ENCODE data around the gene CCDC149.

Gene CCDC149

DNA sequence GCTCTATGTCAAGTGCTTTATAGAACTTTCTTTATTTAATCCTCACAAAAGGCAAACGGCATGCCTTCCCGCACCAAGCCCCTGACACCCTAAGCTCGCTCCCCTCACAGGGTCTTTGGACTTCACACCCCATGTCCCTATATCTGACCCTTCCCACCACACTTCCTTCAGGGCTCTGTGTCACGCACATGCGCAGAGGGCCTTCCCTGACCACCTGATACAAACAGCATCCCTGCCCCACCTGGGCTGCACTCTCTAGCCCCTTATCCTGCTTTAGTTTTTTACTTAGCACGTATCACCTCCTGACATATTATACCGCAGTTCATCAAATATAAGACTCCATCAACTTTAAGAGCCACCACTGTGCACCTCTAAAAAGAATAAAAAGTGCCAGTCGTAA, 67.7 kb downstream of the CCDC149 start:
- DNase-seq (ENCODE audit: low read depth in 2 of 2, low spot score in 1 of 2), result no peak

DNA sequence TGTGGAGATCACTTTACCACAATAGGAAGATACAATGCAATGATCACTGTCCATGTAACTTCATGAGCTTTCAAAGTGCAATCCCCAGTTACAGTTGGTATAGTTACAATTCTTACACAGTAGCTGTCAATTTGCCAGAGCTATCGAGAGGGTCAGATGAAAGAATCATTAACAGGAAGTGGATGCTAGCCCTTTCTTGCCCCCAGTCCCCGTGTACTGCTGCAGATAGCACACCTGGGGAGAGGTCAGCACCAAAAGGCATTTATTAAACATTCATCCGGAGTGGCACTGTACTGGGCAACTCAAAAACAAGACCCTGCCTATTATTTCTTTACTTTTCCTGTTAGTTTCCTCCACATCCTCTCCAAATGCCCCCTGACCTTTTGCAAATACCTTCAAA, 69.7 kb downstream of the CCDC149 start:
- DNase-seq (ENCODE audit: low read depth in 2 of 2, low spot score in 1 of 2), result no peak

DNA sequence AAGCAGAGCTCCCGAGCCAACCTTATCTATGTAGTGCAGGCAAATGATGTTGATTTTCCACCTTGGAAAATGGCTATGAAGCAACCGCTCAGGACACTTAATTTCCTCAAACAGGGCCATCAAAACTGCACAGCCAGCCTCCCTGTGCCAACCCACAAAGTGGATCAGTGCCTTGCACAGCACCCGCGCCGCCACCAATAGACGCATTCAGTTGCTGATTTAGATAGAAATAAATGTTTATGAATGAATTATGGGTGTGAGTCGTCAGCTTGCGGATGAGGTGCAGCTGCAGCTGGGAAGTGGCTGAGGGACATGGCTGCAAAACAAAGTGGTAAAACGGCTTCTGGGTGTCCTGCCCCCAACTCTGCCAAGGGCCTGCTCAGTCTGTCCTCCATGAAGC, 70.5 kb downstream of the CCDC149 start:
- DNase-seq (ENCODE audit: low read depth in 2 of 2, low spot score in 1 of 2), result no peak

DNA sequence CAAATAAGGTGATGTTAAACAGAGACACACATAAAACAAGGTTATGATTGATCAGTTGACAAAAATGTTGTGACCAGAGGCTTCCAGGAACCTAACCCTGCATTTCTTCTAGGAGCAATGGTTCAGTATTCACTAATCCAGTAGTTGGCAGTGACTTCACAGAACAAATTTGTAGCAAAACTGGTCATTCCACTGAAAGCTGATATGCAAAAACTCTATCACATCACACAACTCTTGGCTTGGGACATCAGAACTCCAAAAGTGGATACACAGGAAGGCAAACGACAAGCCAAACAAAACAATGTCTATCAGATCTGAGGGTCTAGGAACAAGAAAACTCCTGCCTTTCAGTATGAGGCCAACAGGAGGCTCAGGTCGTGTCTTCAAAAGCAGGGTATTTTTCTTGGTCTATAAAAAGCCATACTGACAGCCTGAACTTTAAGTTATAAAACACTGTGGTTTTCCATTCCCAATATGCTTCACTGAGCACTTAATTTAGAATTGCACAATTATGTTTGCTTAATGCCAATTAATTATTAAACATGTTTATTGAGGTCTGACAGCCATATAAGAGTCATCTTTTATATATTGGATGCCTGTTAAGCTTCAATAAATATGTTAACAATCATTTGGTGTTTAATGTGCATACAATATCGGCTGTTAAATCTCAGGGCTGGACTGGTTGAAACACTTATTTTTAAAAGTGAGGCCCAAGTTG, 71.9 kb downstream of the CCDC149 start:
- no peak for DNase-seq (ENCODE audit: low read depth in 2 of 2, low spot score in 1 of 2)

DNA sequence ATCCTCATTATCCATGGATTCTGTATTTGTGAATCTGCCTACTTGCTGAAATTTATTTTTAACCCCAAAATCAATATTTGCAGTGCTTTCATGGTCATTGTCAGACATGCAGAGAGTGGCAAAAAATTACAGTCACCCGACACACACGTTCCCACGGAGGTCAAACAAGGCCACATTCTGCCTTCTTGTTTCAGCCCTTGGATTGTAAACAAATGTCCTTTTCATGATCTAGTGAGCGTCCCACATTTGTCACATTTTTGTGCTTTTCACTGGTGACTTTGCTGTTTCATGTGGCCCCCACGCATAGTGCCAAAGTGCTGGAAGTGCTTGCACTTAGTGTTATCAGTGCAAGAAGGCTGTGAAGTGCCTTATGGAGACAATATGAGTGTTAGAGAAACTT, 72.5 kb downstream of the CCDC149 start:
- no peak for DNase-seq (ENCODE audit: low read depth in 2 of 2, low spot score in 1 of 2)

DNA sequence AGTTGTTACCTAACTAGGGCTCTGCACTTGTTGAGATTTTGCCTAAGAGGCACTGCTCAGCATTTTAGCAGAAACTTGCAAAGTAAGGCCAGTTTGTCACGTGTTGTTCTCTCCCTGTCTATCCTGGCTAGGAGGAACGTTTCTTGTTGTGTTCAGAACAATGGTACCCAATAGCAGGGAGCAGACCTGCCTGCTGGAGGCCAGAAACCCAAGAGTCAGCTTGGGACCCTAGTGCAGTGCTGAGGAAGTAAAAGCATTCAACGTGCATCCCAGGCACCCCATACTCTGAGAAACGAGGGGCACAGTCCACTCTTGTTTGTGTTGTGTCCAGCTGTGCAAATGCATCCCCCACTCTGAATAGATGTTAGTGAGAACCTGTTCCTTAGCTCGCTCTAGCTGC, 75.1 kb downstream of the CCDC149 start:
- no peak for DNase-seq (ENCODE audit: low read depth in 2 of 2, low spot score in 1 of 2)

DNA sequence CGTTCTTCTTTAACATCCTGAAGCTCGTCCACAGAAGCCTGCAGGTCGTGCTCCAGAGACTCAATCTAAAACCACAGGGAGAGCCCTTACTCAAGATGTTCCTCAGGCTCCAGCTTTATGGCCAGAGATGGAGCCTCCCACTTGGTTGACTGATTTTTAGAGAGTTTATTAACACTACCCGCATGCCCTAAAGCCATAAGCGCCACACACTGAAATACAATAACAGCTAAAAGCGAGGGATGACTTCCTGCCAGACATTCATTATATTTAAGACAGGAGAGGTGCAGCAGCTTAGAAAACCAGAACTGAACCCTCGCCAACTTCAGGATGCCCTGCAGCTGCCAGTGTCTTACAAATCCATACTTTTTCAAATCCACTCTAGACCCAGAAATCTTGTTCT, 75.5 kb downstream of the CCDC149 start:
- no peak for DNase-seq (ENCODE audit: low read depth in 2 of 2, low spot score in 1 of 2)

DNA sequence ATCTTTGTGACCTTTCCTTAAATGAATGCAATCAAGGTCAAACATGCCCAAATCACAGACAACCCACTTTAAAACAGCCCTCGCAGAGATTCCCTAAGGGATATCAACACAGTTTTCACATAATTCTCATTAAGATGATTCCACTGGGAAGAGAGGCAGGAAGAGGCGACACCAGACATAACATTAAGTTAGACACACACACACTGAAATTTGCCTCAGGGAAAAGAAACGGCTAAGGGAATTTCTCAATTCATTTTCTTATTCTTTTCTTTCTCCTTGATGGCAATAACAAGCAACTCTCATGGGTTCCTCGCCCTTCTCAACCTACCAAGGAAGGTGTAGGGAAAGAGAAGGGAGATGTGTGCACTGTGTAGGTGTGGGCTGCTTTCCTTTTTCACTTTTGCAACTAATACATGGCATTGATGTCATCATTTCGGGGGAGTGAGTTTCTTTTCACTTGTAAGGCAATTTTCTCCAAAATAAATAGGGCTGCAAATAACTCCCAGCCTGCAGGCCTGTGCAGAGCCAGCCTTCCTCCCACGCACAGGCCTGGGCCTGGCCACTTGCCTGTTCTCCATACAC, 76.1 kb downstream of the CCDC149 start:
- DNase-seq (ENCODE audit: low read depth in 2 of 2, low spot score in 1 of 2), result no peak

DNA sequence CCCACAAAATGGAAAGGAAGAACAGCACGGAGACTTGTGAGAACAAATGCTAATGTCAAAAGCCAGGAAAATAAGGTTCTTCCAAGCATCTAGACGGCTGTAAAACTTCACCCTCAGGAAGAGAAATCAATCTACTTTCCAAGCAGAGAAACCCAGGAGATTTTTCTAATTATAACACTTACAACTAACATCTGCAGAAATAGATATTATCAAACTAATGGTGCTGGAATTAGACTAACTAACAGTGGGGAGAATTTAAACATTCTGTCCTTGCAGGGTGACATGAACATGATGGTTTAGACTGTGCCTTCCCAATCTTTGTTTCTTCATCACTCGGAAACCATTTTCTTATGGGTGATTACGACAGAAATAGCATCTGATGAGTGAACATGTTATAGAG, 77.1 kb downstream of the CCDC149 start:
- DNase-seq (ENCODE audit: low read depth in 2 of 2, low spot score in 1 of 2), result no peak

DNA sequence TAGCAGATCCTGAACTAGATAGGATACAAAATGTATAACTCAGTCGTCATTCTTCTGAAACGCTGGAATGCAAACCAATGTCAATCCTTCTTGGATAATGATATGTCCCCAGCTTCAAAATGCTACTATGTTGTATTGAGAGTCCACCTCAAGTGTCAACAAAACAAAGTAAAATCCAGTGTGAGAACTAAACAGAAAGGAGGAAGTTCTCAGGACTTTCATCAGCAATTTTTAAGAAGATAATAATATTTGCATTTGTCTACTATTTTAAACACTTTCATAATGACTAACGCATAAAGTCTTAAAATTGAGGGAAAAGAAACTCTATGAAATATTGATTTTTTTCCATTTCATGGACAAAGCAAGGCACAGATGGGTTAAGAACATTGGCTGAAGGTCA, 81.2 kb downstream of the CCDC149 start:
- DNase-seq (ENCODE audit: low read depth in 2 of 2, low spot score in 1 of 2), result no peak

DNA sequence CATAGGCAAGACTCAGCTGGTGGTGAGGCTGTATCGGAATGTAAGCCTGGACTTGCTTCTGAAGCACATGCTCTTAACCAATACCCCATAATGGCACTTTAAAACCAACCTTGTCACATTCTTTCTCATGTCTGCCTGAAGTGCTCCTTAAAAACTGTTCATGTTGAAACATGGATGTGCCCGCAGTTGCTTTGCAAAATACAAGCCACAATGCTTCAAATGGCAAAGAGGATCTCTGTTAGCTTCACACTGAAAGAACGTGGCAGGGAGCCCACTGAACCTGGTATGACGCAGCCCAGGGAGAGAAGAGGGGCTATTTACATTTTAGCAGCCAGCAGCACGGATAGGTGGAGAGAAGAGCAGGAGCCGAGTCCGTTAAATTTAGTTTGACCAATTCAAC, 88.1 kb downstream of the CCDC149 start:
- DNase-seq (ENCODE audit: low read depth in 2 of 2, low spot score in 1 of 2), result no peak

DNA sequence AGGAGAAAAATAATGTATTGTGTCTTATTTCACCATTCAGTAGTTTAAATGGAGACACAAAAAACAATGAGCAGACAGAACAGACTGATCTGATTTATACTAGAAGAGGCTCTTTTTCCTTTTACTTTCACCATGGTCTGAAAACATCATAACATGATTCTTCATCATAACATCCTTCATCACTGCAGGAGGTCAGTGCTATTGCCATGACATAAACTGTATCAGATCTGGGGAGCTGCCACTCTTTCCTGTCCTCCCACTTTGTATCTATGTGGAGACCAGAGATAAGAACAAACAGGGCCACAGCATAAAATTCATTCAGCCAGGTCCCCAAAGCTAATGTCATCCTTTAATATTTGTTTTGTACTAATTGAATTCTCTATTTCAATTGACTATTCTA, 92.3 kb downstream of the CCDC149 start:
- DNase-seq (ENCODE audit: low read depth in 2 of 2, low spot score in 1 of 2), result no peak

DNA sequence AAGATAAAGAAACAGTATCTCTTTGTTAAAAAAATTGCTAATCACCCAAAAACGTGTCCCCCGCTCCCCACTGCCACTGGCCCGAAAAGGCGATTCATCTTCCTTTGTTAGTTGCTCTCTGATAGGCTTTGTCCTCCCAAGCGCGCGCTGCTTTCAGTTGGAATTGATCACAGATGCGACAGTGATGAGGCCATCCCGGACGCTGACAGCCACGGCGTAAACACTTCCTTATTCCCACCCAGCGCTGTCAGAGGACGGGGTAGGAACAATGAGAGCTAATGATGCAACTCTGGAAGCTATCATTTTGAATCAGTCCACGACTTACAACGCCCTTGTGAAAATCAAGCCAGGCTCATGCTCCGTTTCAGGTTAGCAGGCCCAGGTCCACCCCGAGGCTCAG, 96.0 kb downstream of the CCDC149 start:
- no peak for DNase-seq (ENCODE audit: low read depth in 2 of 2, low spot score in 1 of 2)

DNA sequence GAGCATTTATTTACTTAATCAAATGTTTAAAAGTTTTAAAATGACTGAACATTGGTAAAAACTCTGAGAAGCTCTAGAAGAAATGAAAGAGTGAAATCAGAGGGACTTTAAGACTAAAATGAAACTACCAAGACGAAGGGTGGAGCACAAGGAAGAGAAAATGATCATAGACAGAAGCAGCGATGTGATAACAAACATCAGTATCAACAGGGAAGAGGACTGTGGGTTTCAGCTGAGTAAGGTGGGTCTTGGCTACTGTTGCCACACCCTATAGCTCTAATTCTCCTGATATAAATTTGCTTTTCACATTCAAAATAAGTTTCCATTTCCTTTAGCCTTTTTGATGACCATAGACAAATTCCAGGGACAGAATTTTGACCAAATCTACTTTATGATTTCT, 99.1 kb downstream of the CCDC149 start:
- no peak for DNase-seq (ENCODE audit: low read depth in 2 of 2, low spot score in 1 of 2)

DNA sequence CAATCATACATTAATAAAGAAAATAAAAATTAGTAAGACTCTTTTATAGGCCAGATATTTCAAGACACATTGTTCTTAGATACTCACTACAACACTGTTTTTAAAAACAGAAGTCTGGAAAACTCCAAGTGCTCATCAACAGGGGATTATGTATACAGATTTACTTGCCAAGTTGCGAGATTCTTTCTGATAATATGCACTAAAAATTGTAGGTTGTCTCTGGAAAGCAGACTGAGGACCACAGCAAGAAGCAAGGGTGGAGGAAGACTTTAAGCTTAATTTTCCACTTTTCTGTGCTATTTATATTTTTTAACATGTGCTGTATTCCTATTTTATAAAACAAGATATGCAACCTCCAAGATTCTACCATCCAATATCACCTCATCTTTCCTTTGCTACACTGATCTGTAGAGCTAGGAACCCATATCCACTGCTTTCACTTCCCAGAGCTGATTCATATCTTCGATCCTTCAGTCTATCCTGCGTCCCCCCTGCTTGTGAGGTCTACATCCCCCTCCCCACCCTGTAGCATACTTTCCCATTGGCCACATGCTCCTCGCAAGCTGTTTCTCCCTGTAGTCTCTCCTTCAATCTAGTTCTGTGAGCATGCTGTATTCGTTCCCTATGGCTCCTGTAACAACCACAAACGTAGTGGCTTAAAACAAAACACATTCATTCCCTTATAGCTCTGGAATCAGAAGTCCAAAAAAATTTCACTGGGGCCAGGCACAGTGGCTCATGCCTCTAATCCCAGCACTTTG, 101.8 kb downstream of the CCDC149 start:
- no peak for DNase-seq (ENCODE audit: low read depth in 2 of 2, low spot score in 1 of 2)

DNA sequence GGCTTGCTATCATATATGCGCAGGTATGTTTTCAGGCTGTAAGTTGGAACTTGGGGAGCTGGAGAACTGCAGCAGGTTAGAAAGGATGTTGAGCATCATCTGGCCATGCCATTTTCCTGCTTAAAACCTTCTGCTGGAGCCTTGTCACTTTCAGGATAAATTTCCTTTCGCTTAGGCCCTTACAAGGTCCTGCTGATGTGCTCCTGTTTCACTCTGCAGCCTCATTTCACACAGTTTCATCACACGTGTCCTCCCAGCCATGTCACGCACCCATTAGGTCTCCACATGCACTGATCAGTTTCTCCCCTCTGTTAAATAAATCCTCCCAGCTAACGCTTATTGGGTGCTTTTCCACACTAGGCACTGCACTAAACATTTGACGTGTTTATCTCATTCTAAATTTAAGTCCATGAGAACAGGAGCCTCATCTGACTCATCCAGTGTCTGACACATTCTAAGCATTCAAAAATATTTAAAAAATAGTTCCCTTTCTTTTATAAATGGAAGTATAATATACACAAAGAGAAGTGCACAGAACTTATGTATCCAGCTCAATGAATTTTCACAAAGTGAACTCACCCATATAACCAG, 102.9 kb downstream of the CCDC149 start:
- DNase-seq (ENCODE audit: low read depth in 2 of 2, low spot score in 1 of 2), result no peak

DNA sequence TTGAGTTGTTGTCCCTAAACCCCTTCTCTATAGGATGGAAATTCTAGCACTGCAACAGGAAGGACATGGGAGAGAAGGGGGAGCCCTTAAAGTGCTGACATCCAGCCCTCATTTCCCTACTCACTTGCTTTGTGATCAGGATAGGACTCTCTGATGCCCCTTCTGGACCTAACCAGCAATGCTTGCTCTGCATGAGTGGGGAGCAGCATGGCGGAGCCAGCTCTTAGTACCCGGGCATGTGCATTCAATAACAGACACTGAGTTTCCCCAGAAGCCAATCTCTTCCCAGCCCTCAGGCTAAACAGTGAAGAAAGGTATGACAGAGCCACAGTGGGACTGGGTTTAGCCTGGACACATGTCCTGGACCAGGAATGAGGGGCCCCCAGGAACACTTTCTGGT, 103.5 kb downstream of the CCDC149 start:
- DNase-seq (ENCODE audit: low read depth in 2 of 2, low spot score in 1 of 2), result no peak

DNA sequence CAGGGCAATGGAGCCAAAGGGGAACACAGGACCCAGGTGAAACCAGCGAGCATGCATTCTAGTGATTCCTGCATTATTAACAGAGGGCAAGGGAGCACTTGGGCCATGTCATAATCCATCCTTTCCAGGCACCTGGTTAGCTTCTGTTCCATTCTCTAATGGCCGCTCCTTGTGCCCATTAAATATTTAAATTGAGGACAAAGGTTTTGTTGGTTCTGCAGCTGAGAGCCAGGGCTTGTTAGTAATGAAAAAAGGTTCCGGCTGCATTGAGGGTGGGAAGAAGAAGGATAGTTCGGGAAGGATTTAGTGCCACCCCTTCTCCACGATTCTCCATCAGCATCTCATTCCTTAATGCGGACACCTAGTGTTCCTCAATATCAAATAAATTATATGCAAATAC, 103.9 kb downstream of the CCDC149 start:
- DNase-seq (ENCODE audit: low read depth in 2 of 2, low spot score in 1 of 2), result no peak

DNA sequence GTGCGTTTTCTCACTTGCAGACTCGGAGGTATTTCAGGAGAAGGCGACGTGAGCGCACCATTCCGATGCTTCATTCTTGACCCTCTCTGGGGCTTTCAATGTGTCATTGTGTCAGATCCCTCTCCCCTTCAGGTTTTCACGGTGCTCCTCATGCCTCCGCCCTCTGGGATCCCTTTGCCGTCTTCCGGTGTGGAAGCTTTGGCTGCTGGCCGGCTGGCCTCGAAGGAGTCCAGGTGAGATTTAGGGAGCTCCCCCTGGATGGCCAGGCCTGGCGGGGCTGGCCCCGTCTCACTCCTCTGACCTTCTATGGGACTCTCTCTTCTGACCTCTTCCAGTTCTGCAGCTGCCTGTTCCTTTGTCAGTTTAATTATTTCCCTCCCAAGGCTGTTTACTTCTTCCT, 104.6 kb downstream of the CCDC149 start:
- DNase-seq (ENCODE audit: low read depth in 2 of 2, low spot score in 1 of 2), result no peak

DNA sequence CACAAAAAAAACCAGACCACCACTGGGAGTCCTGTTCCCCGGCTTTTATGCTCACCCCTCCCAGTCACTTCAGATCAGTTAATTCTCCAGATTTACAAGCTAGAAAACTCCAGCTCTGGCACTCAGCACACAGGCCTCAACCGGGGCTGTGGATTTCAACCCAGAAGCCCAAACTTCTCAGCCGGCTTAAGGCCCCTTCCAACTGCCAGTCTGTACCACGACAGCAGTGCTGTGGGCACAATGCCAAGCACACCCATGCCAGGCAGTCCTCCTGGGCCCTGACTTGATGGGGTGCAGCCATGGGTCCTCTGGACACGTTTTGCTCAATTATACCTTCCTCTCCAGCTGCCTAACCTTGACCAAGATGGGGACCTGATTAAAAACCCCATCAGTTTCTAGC, 105.2 kb downstream of the CCDC149 start:
- DNase-seq (ENCODE audit: low read depth in 2 of 2, low spot score in 1 of 2), result no peak

DNA sequence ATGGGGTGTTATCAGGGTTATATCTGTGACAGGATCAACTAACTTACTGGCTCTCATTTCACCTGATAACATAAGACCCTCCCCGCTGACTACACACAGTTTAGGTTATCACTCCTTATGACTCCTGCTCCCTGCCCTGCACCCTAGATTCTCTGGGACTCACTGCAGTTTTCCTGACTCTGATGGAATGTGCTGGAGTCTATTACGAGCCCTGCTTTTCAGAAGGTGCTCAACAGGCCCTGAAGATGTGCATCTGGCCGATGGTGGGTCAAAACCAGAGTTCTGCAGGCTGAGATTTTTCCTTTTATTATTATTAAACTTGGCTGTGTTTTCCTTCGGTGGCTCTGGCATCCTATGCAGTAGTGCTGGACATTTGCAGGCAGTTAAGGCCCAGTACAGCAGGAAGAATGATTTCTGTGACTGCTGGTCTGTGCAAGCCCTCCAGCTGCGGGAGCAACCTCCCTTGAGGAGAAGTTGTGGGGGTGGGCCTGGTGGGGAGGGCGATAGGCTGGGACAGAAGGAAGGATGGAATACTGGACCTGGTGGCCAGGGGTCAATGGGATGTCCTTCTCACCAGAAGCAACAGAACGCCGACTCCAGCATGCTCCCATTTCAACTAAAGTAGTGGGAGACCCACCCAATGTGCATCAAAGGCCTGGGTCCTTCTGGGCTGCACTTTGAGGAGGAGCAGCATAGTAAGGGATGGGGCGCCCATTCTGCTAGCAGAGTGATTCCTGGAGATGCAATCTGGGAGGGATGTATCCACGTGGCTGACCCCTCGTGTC, 106.4 kb downstream of the CCDC149 start:
- DNase-seq (ENCODE audit: low read depth in 2 of 2, low spot score in 1 of 2), result no peak
